ENCODE data around the gene GRAMD4. TPM values are rescaled to one million over a fixed set of nuclear protein-coding genes. Genes with fewer than 3 reads are reported as not detected.

Gene GRAMD4
- polyA plus RNA-seq, 3 donors = 9.5 to 33.3 (median 12.6) TPM

- H3K4me3 ChIP-seq (replicated peaks in 1 of 3; ENCODE audit: low read depth in 2 of 3, low read length in 3 of 3) = no peak overlapping the region
- intact Hi-C loops (cut with micrococcal nuclease) = no loop called here
- H2AFZ ChIP-seq (ENCODE audit: insufficient read depth, low read depth, low read length, poor library complexity, severe bottlenecking) = no peak overlapping the region
- H3K9ac ChIP-seq (ENCODE audit: insufficient read depth, low read length, poor library complexity, severe bottlenecking) = no peak overlapping the region
- peaks cover 0 to 2% (median 0%) of the 10 kb centered on the region in 3 donors for H3K27me3 Mint-ChIP-seq (ENCODE audit: low read depth in 3 of 3)
- H3K79me2 ChIP-seq (ENCODE audit: insufficient read depth, low read length) = peaks cover 34% of the 10 kb centered on the region
- TF ChIP-seq CTCF (IDR thresholded peaks at IDR 0.05) = no peak
- H3K4me3 Mint-ChIP-seq = no peak overlapping the region
- H3K4me1 ChIP-seq (ENCODE audit: control insufficient read depth in 1 of 2, insufficient read depth in 2 of 2, low read length in 2 of 2) = peaks cover 9% of the 10 kb centered on the region in 2 donors
- H3K27me3 ChIP-seq (ENCODE audit: control insufficient read depth in 2 of 2, insufficient read depth in 2 of 2, low read length in 2 of 2) = no peaks in the 10 kb centered on the region
- peaks cover 0 to 2% (median 0%) of the 10 kb centered on the region in 7 donors for H3K9me3 Mint-ChIP-seq
- DNase-seq = no peak
- 96% methylated on average over 2 of the region's 10 CpGs for WGBS (ENCODE audit: insufficient coverage)
- peak overlapping the region in 3 of 7 donors; percentile 16 to 62 (median 33) for H3K27ac Mint-ChIP-seq
- H3K9me3 ChIP-seq (replicated peaks in 1 of 2; ENCODE audit: control insufficient read depth in 1 of 2, insufficient read depth in 1 of 2, low read length in 2 of 2) = no peaks in the 10 kb centered on the region
- peaks cover 16% of the 10 kb centered on the region for H3K4me1 Mint-ChIP-seq
- peaks cover 53 to 58% of the 10 kb centered on the region in 2 donors for H3K36me3 ChIP-seq (replicated peaks in 1 of 2; ENCODE audit: control insufficient read depth in 1 of 2, insufficient read depth in 2 of 2, low read length in 2 of 2)
- peaks cover 43 to 73% of the 10 kb centered on the region in 2 donors for H3K36me3 Mint-ChIP-seq
- H3K4me2 ChIP-seq (replicated peaks; ENCODE audit: extremely low read depth, low read length, poor library complexity, severe bottlenecking) = no peak overlapping the region
- H4K20me1 ChIP-seq (ENCODE audit: insufficient read depth, low read length) = peaks cover 97% of the 10 kb centered on the region
- no peak overlapping the region for H3K27ac ChIP-seq (ENCODE audit: low read depth in 1 of 2, low read length in 2 of 2)
Measured at GRCh38 chr22:46657655-46657953, 37.4 kb downstream of the GRAMD4 start.

GRCh38 chr22:46657996-46658947 lies 38.1 kb downstream of the GRAMD4 start:
- intact Hi-C loops (cut with micrococcal nuclease) = no loop called here
- Mint-ChIP-seq H3K27me3 (ENCODE audit: low read depth in 3 of 3) (peaks cover 0 to 2% (median 0%) of the 10 kb centered on the region in 3 donors), H3K4me3 (no peak overlapping the region), H3K9me3 (peaks cover 0 to 2% (median 0%) of the 10 kb centered on the region in 7 donors), H3K4me1 (peaks cover 10% of the 10 kb centered on the region), H3K27ac (peak overlapping the region in 2 of 7 donors; percentile 33 to 52), H3K36me3 (peaks cover 42 to 72% of the 10 kb centered on the region in 2 donors)
- Histone ChIP-seq H2AFZ (ENCODE audit: insufficient read depth, low read depth, low read length, poor library complexity, severe bottlenecking) (no peak overlapping the region), H3K4me2 (replicated peaks; ENCODE audit: extremely low read depth, low read length, poor library complexity, severe bottlenecking) (no peak overlapping the region), H3K9me3 (replicated peaks in 1 of 2; ENCODE audit: control insufficient read depth in 1 of 2, insufficient read depth in 1 of 2, low read length in 2 of 2) (no peaks in the 10 kb centered on the region), H3K9ac (ENCODE audit: insufficient read depth, low read length, poor library complexity, severe bottlenecking) (no peak overlapping the region), H3K27me3 (ENCODE audit: control insufficient read depth in 2 of 2, insufficient read depth in 2 of 2, low read length in 2 of 2) (no peaks in the 10 kb centered on the region), H3K27ac (ENCODE audit: low read depth in 1 of 2, low read length in 2 of 2) (no peak overlapping the region), H3K4me3 (replicated peaks in 1 of 3; ENCODE audit: low read depth in 2 of 3, low read length in 3 of 3) (no peak overlapping the region), H3K4me1 (ENCODE audit: control insufficient read depth in 1 of 2, insufficient read depth in 2 of 2, low read length in 2 of 2) (peaks cover 2% of the 10 kb centered on the region in 2 donors), H3K79me2 (ENCODE audit: insufficient read depth, low read length) (peaks cover 27% of the 10 kb centered on the region), H3K36me3 (replicated peaks in 1 of 2; ENCODE audit: control insufficient read depth in 1 of 2, insufficient read depth in 2 of 2, low read length in 2 of 2) (peaks cover 58 to 62% of the 10 kb centered on the region in 2 donors), H4K20me1 (ENCODE audit: insufficient read depth, low read length) (peaks cover 97% of the 10 kb centered on the region)
- no peak for TF ChIP-seq CTCF (IDR thresholded peaks at IDR 0.05)
- WGBS (ENCODE audit: insufficient coverage) = 96% methylated on average over 31 of the region's 37 CpGs
- DNase-seq = no peak

Data from CD14-positive monocyte (primary cell).